IPS-15b (cell line): ENCODE measurements around the gene ZBTB17.
"Not testable (repeated sequence)": the region's sequence is repeated elsewhere in the genome, so short reads cannot be mapped to it uniquely, and the experiment has no call there.

ENCODE experiments used
- H3K27me3 ChIP-seq: one replicate; pipeline ENCODE4 v1.6.1; 2013; ENCODE audit warnings: low read length; ENCODE audit not compliant: control insufficient read depth, insufficient read depth
- H3K36me3 ChIP-seq: one replicate; pipeline ENCODE4 v1.6.1; 2013; ENCODE audit warnings: low read length; ENCODE audit not compliant: control insufficient read depth, insufficient read depth
- H3K4me1 ChIP-seq: one replicate; pipeline ENCODE4 v1.6.1; 2013; ENCODE audit warnings: mild to moderate bottlenecking, low read length; ENCODE audit not compliant: control insufficient read depth, insufficient read depth
- H3K4me3 ChIP-seq: one replicate; pipeline ENCODE4 v1.5.1; 2013; ENCODE audit warnings: low read depth, low read length
- H3K9ac ChIP-seq: one replicate; pipeline ENCODE4 v1.6.1; 2013; ENCODE audit warnings: low read depth, mild to moderate bottlenecking, low read length
- H3K9me3 ChIP-seq: one replicate; pipeline ENCODE4 v1.6.1; 2013; ENCODE audit warnings: mild to moderate bottlenecking, low read length; ENCODE audit not compliant: control insufficient read depth, insufficient read depth

Gene ZBTB17

GRCh38 chr1:15975805-15976680 lies at the start of gene ZBTB17:
Gene ZBTB17, minus strand, starts transcription at chr1:15976101. Its CDS starts 27,606 bp downstream, at chr1:15948495.
- H3K4me3 ChIP-seq = peak within 1 kb of the TSS; percentile 88
- no peaks in the 10 kb centered on the region for H3K27me3 ChIP-seq
- peak within 1 kb of the TSS; percentile 41 for H3K9ac ChIP-seq
- no peaks in the 10 kb centered on the region for H3K9me3 ChIP-seq
- peaks cover 8% of the 10 kb centered on the region for H3K4me1 ChIP-seq
- H3K36me3 ChIP-seq = no peaks in the 10 kb centered on the region

- Histone ChIP-seq H3K27me3 (peaks cover 10% of the 10 kb centered on the region), H3K4me3 (no peak overlapping the region), H3K9ac (no peak overlapping the region), H3K4me1 (no peaks in the 10 kb centered on the region), H3K36me3 (no peaks in the 10 kb centered on the region), H3K9me3 (no peaks in the 10 kb centered on the region)
Measured at GRCh38 chr1:16023050-16023653, 47.3 kb upstream of the ZBTB17 start.

- Histone ChIP-seq H3K27me3 (peaks cover 10% of the 10 kb centered on the region), H3K4me3 (no peak overlapping the region), H3K4me1 (no peaks in the 10 kb centered on the region), H3K36me3 (no peaks in the 10 kb centered on the region), H3K9ac (no peak overlapping the region), H3K9me3 (no peaks in the 10 kb centered on the region)
Measured at GRCh38 chr1:16022393-16022792, 46.5 kb upstream of the ZBTB17 start.

GRCh38 chr1:16021681-16022080 lies 45.8 kb upstream of the ZBTB17 start, which contains the start of gene CLCNKA:
Gene CLCNKA, plus strand, starts transcription at chr1:16022036. Its CDS starts 584 bp downstream, at chr1:16022620.
- no peak within 1 kb of the TSS for H3K4me3 ChIP-seq
- H3K27me3 ChIP-seq = peaks cover 10% of the 10 kb centered on the region
- no peak within 1 kb of the TSS for H3K9ac ChIP-seq
- no peaks in the 10 kb centered on the region for H3K4me1 ChIP-seq
- no peaks in the 10 kb centered on the region for H3K9me3 ChIP-seq
- H3K36me3 ChIP-seq = no peaks in the 10 kb centered on the region

- not testable (repeated sequence) for H3K9me3 ChIP-seq, H3K4me1 ChIP-seq, H3K4me3 ChIP-seq, H3K36me3 ChIP-seq, H3K9ac ChIP-seq
- H3K27me3 ChIP-seq = peaks cover 10% of the 10 kb centered on the region
Measured at GRCh38 chr1:16020878-16021277, 45.0 kb upstream of the ZBTB17 start.

- no peak overlapping the region for H3K4me3 ChIP-seq
- no peak overlapping the region for H3K9ac ChIP-seq
- H3K27me3 ChIP-seq = peaks cover 10% of the 10 kb centered on the region
- no peaks in the 10 kb centered on the region for H3K9me3 ChIP-seq
- H3K36me3 ChIP-seq = no peaks in the 10 kb centered on the region
- H3K4me1 ChIP-seq = no peaks in the 10 kb centered on the region
Measured at GRCh38 chr1:16020325-16020724, 44.4 kb upstream of the ZBTB17 start.

GRCh38 chr1:16019644-16020277 lies 43.9 kb upstream of the ZBTB17 start:
- Histone ChIP-seq H3K4me1 (peaks cover 2% of the 10 kb centered on the region), H3K9me3 (no peaks in the 10 kb centered on the region), H3K4me3 (no peak overlapping the region), H3K27me3 (peaks cover 10% of the 10 kb centered on the region), H3K36me3 (no peaks in the 10 kb centered on the region), H3K9ac (no peak overlapping the region)

GRCh38 chr1:16018749-16019643 lies 43.1 kb upstream of the ZBTB17 start:
- peaks cover 2% of the 10 kb centered on the region for H3K4me1 ChIP-seq
- H3K4me3 ChIP-seq = no peak overlapping the region
- no peaks in the 10 kb centered on the region for H3K9me3 ChIP-seq
- peak overlapping the region; percentile 8 for H3K9ac ChIP-seq
- peaks cover 9% of the 10 kb centered on the region for H3K27me3 ChIP-seq
- no peaks in the 10 kb centered on the region for H3K36me3 ChIP-seq

- Histone ChIP-seq H3K9ac (no peak overlapping the region), H3K4me1 (peaks cover 5% of the 10 kb centered on the region), H3K36me3 (no peaks in the 10 kb centered on the region), H3K9me3 (no peaks in the 10 kb centered on the region), H3K4me3 (no peak overlapping the region), H3K27me3 (peaks cover 8% of the 10 kb centered on the region)
Measured at GRCh38 chr1:16018308-16018707, 42.4 kb upstream of the ZBTB17 start.

- Histone ChIP-seq H3K36me3 (no peaks in the 10 kb centered on the region), H3K4me3 (no peak within 1 kb of the TSS), H3K27me3 (peaks cover 8% of the 10 kb centered on the region), H3K9ac (no peak within 1 kb of the TSS), H3K9me3 (no peaks in the 10 kb centered on the region), H3K4me1 (peaks cover 5% of the 10 kb centered on the region)
Measured at GRCh38 chr1:16017461-16018303, 41.8 kb upstream of the ZBTB17 start, which contains the start of gene HSPB7. Gene HSPB7, minus strand, starts transcription at chr1:16018043. Its CDS starts 80 bp downstream, at chr1:16017963.
